Activated T-helper 2 cell treated with anti-CD3 and anti-CD28 coated beads, Interferon-gamma antibody, Interleukin-2, Interleukin-4, amounts not matched to agents 10 μg/mL and 5 μg/mL and 100 μg/mL, durations not matched to agents 14 hours and 24 hours and 36 hours (primary cell): ENCODE measurements around the gene SMAD4. TPM values are rescaled to one million over a fixed set of nuclear protein-coding genes. Genes with fewer than 3 reads are reported as not detected.
A peak's percentile ranks its signal among the peaks of the same experiment; 100 is the strongest.
"Not testable (repeated sequence)": the region's sequence is repeated elsewhere in the genome, so short reads cannot be mapped to it uniquely, and the experiment has no call there.

Experiments
- DNase-seq: peaks from one replicate; pipeline ENCODE4 v3.0.0; 2021; ENCODE audit warnings: low spot score
- H3K27ac Mint-ChIP-seq: one replicate; pipeline ENCODE4 v1.8.0; 2021; ENCODE audit warnings: mixed read lengths
- H3K27me3 Mint-ChIP-seq: one replicate; pipeline ENCODE4 v1.8.0; 2021; ENCODE audit warnings: low read depth, mixed read lengths
- H3K36me3 Mint-ChIP-seq: one replicate; pipeline ENCODE4 v1.8.0; 2021; ENCODE audit warnings: low read depth, mixed read lengths
- H3K4me1 Mint-ChIP-seq: one replicate; pipeline ENCODE4 v1.8.0; 2021; ENCODE audit warnings: low read depth, mixed read lengths
- H3K4me3 Mint-ChIP-seq: one replicate; pipeline ENCODE4 v1.8.0; 2021; ENCODE audit warnings: low read depth, mild to moderate bottlenecking, moderate library complexity, mixed read lengths
- H3K9me3 Mint-ChIP-seq: one replicate; pipeline ENCODE4 v1.8.0; 2021; ENCODE audit warnings: mixed read lengths
- intact Hi-C: fragments of 100-400 bp; cut with micrococcal nuclease; formaldehyde crosslinking; loops from one replicate; pipeline ENCODE4 v1.15.1; 2023
- total RNA-seq: library from RNA; stranded (reverse); gene quantifications from 2 replicates; pipeline ENCODE4 v1.2.3, GENCODE V29; 2022

SMAD4 gene
- 73.0 and 77.1 TPM in 2 replicates for total RNA-seq

DNA sequence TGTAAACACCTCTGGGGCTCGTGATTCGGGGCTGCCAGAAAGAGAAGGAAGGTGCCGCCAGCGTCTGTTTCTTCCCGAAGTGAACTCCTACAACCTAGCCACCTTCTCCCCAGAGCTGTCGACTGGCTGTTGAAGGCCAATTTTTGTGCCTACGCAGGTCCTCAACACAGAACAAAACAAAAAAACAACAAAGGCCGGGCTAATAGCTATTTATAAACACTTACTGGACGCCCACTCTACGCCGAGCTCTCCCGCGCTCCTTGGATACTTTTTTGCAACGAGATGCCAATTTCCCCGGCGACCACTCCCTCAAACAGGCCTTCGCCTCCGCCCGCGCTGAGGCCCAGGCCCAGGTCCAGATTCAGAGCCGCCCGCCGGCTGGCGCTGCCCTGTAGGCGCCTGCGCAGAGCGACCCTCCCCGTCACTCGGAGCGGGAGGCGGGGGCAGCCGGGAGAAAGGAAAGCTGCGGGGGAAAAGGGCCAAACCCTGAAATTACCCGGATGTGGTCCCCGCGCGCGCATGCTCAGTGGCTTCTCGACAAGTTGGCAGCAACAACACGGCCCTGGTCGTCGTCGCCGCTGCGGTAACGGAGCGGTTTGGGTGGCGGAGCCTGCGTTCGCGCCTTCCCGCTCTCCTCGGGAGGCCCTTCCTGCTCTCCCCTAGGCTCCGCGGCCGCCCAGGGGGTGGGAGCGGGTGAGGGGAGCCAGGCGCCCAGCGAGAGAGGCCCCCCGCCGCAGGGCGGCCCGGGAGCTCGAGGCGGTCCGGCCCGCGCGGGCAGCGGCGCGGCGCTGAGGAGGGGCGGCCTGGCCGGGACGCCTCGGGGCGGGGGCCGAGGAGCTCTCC, at the start of gene SMAD4:
Gene SMAD4 (plus strand): TSS at position 520 of the 843 bp plus-strand sequence. CDS start 16,834 bp downstream, outside the sequence.
- intact Hi-C loops, result loop anchor here (1.0 to 5.0 kb wide), 4 partner anchors 61 to 749 kb away; partner anchors contain the start of genes ELAC1 and MBD1
- peak within 1 kb of the TSS; percentile 92 for H3K27ac Mint-ChIP-seq
- H3K36me3 Mint-ChIP-seq, result peaks cover 38% of the 10 kb centered on the region
- peaks cover 44% of the 10 kb centered on the region for H3K4me1 Mint-ChIP-seq
- DNase-seq, result peak; percentile 97
- peak within 1 kb of the TSS; percentile 97 for H3K4me3 Mint-ChIP-seq
- H3K9me3 Mint-ChIP-seq, result no peaks in the 10 kb centered on the region
- H3K27me3 Mint-ChIP-seq, result no peaks in the 10 kb centered on the region

DNA sequence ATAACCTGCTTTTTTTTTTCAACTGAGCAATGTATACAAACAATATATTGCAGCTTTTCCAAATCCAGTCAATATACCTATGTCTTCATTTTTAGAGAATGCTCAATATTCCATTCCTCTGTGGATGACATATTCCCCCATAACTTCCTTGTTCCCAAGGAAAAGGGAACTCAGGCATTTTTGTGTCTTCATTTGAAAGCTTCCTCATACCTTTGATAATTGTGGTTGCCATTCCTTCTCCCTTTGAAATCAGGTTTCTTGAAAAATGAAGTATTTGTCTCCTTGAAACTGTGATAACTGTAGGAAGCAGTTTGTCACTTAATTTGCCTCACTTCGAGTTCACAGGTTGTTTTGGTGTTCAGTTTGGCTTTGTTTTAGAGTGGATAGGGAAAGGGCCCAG, 48.6 kb upstream of the SMAD4 start:
- H3K36me3 Mint-ChIP-seq, result peaks cover 40% of the 10 kb centered on the region
- no peaks in the 10 kb centered on the region for H3K4me1 Mint-ChIP-seq
- no peak overlapping the region for H3K4me3 Mint-ChIP-seq
- no peak for DNase-seq
- H3K27ac Mint-ChIP-seq, result no peak overlapping the region
- intact Hi-C loops, result no loop called here
- H3K9me3 Mint-ChIP-seq, result peaks cover 21% of the 10 kb centered on the region
- no peaks in the 10 kb centered on the region for H3K27me3 Mint-ChIP-seq

GRCh38 chr18:50982086-50982801, 47.8 kb upstream of the SMAD4 start:
- Mint-ChIP-seq H3K27ac (no peak overlapping the region), H3K36me3 (peaks cover 31% of the 10 kb centered on the region), H3K4me3 (no peak overlapping the region), H3K27me3 (no peaks in the 10 kb centered on the region), H3K9me3 (peaks cover 12% of the 10 kb centered on the region), H3K4me1 (no peaks in the 10 kb centered on the region)
- no peak for DNase-seq
- intact Hi-C loops, result no loop called here

GRCh38 chr18:50982802-50983179, 47.2 kb upstream of the SMAD4 start:
- Mint-ChIP-seq H3K27ac (no peak overlapping the region), H3K4me1 (no peaks in the 10 kb centered on the region), H3K36me3 (peaks cover 27% of the 10 kb centered on the region), H3K27me3 (no peaks in the 10 kb centered on the region), H3K4me3 (no peak overlapping the region), H3K9me3 (peaks cover 8% of the 10 kb centered on the region)
- intact Hi-C loops, result no loop called here
- DNase-seq, result no peak

- H3K4me3 Mint-ChIP-seq, result no peak overlapping the region
- DNase-seq, result no peak
- no peaks in the 10 kb centered on the region for H3K9me3 Mint-ChIP-seq
- intact Hi-C loops, result no loop called here
- H3K4me1 Mint-ChIP-seq, result no peaks in the 10 kb centered on the region
- H3K27me3 Mint-ChIP-seq, result no peaks in the 10 kb centered on the region
- no peak overlapping the region for H3K27ac Mint-ChIP-seq
- H3K36me3 Mint-ChIP-seq, result peaks cover 7% of the 10 kb centered on the region
Observed at GRCh38 chr18:50986360-50987087, 43.5 kb upstream of the SMAD4 start.

DNA sequence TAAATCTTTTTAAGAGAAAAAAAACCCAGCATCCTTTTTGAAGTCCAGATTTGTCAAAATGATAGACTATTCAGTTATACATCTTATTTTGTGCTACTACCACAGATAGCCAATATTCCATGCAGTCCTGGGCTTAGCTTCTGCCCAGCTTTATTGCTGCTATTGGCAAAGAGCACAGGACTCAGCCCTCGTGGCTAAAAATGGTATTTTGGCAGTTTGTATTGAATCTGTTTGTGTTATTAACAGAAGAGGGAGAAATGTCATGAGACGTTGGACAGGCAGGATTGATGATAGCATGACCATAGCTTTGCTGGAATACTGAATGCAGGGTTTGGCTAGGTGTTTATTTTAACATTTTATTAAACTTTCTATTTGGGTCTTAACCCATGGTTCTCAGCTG, 42.8 kb upstream of the SMAD4 start:
- Mint-ChIP-seq H3K27me3 (no peaks in the 10 kb centered on the region), H3K36me3 (peaks cover 6% of the 10 kb centered on the region), H3K4me1 (no peaks in the 10 kb centered on the region), H3K27ac (no peak overlapping the region), H3K4me3 (no peak overlapping the region), H3K9me3 (no peaks in the 10 kb centered on the region)
- intact Hi-C loops, result no loop called here
- DNase-seq, result no peak

GRCh38 chr18:50989711-50990110, 40.3 kb upstream of the SMAD4 start:
- Mint-ChIP-seq H3K4me3 (no peak overlapping the region), H3K4me1 (no peaks in the 10 kb centered on the region), H3K27ac (no peak overlapping the region)

GRCh38 chr18:50992351-50992762, 37.7 kb upstream of the SMAD4 start:
- H3K27me3 Mint-ChIP-seq, result no peaks in the 10 kb centered on the region
- H3K4me3 Mint-ChIP-seq, result no peak overlapping the region
- H3K9me3 Mint-ChIP-seq, result no peaks in the 10 kb centered on the region
- peaks cover 3% of the 10 kb centered on the region for H3K36me3 Mint-ChIP-seq
- no peak overlapping the region for H3K27ac Mint-ChIP-seq
- H3K4me1 Mint-ChIP-seq, result no peaks in the 10 kb centered on the region
- no peak for DNase-seq
- intact Hi-C loops, result no loop called here

More at GRCh38 chr18:50989711-50990110, 40.3 kb upstream of the SMAD4 start:
- Mint-ChIP-seq H3K27me3 (no peaks in the 10 kb centered on the region), H3K36me3 (peaks cover 6% of the 10 kb centered on the region), H3K9me3 (no peaks in the 10 kb centered on the region)
- DNase-seq, result no peak
- intact Hi-C loops, result no loop called here

DNA sequence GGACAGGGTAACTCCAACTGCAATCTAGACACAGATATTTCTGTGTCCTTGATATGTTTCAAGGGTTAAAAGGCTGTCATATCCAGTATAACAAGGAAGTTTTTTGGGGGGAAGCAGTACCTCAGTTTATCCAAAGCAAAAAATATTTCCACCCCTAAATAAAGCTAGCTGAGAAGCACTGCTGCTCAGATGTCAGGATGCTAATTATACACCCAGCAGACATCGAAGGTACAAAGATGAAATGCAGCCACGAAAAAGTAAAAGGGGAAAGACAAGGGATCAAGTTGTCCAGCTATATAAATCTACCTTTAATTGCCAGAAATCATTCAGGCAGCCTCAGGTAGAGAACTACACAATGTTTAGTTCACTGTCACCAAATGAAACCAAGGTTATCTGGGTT, 36.0 kb upstream of the SMAD4 start:
- Mint-ChIP-seq H3K27me3 (no peaks in the 10 kb centered on the region), H3K9me3 (no peaks in the 10 kb centered on the region), H3K27ac (no peak overlapping the region), H3K36me3 (no peaks in the 10 kb centered on the region), H3K4me3 (no peak overlapping the region), H3K4me1 (no peaks in the 10 kb centered on the region)
- DNase-seq, result no peak
- intact Hi-C loops, result no loop called here

DNA sequence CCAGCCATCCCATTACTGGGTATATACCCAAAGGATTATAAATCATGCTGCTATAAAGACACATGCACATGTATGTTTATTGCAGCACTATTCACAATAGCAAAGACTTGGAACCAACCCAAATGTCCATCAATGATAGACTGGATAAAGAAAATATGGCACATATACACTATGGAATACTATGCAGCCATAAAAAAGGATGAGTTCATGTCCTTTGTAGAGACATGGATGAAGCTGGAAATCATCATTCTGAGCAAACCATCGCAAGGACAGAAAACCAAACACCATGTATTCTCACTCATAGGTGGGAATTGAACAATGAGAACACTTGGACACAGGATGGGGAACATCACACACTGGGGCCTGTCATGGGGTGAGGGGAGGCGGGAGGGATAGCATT, 26.8 kb upstream of the SMAD4 start:
- H3K9me3 Mint-ChIP-seq, H3K36me3 Mint-ChIP-seq, H3K27me3 Mint-ChIP-seq, DNase-seq, intact Hi-C loops, H3K4me3 Mint-ChIP-seq, H3K27ac Mint-ChIP-seq, H3K4me1 Mint-ChIP-seq: not testable (repeated sequence)

- Mint-ChIP-seq H3K4me1 (no peaks in the 10 kb centered on the region), H3K9me3 (no peaks in the 10 kb centered on the region), H3K27me3 (no peaks in the 10 kb centered on the region), H3K4me3 (no peak overlapping the region), H3K36me3 (no peaks in the 10 kb centered on the region), H3K27ac (no peak overlapping the region)
- intact Hi-C loops, result no loop called here
- no peak for DNase-seq
Observed at GRCh38 chr18:51006061-51006818, 23.8 kb upstream of the SMAD4 start.
